ENCODE measurements around the gene NAA20.
A peak's percentile ranks its signal among the peaks of the same experiment; 100 is the strongest.
"Not testable (repeated sequence)": the region's sequence is repeated elsewhere in the genome, so short reads cannot be mapped to it uniquely, and the experiment has no call there.

NAA20 gene

GRCh38 chr20:19996917-19997316 is 20.2 kb upstream of the NAA20 start:
- peaks cover 2% of the 10 kb centered on the region for H3K4me1 Mint-ChIP-seq
- DNase-seq (ENCODE audit: low spot score in 2 of 2): no peak
- no peak for ATAC-seq (ENCODE audit: low read depth)
- H3K9me3 Mint-ChIP-seq: no peaks in the 10 kb centered on the region
- peaks cover 5% of the 10 kb centered on the region for H3K27me3 Mint-ChIP-seq
- H3K36me3 Mint-ChIP-seq: no peaks in the 10 kb centered on the region
- H3K27ac Mint-ChIP-seq: no peak overlapping the region
- no peak overlapping the region for H3K4me3 Mint-ChIP-seq

GRCh38 chr20:19998990-19999705 is 18.0 kb upstream of the NAA20 start:
- Mint-ChIP-seq H3K27me3 (peaks cover 16% of the 10 kb centered on the region), H3K36me3 (no peaks in the 10 kb centered on the region), H3K9me3 (no peaks in the 10 kb centered on the region), H3K4me3 (no peak overlapping the region), H3K4me1 (peaks cover 15% of the 10 kb centered on the region), H3K27ac (no peak overlapping the region)
- DNase-seq (ENCODE audit: low spot score in 2 of 2): no peak
- ATAC-seq (ENCODE audit: low read depth): no peak

GRCh38 chr20:20000211-20000968 is 16.8 kb upstream of the NAA20 start:
- H3K9me3 Mint-ChIP-seq: no peaks in the 10 kb centered on the region
- no peak overlapping the region for H3K27ac Mint-ChIP-seq
- ATAC-seq (ENCODE audit: low read depth): no peak
- H3K27me3 Mint-ChIP-seq: peaks cover 15% of the 10 kb centered on the region
- H3K4me3 Mint-ChIP-seq: no peak overlapping the region
- no peaks in the 10 kb centered on the region for H3K36me3 Mint-ChIP-seq
- H3K4me1 Mint-ChIP-seq: peaks cover 14% of the 10 kb centered on the region
- DNase-seq (ENCODE audit: low spot score in 2 of 2): no peak

GRCh38 chr20:20002101-20002998 is 14.8 kb upstream of the NAA20 start:
- H3K4me3 Mint-ChIP-seq: peak overlapping the region; percentile 43
- peaks cover 18% of the 10 kb centered on the region for H3K27me3 Mint-ChIP-seq
- ATAC-seq (ENCODE audit: low read depth) (no peak), DNase-seq (ENCODE audit: low spot score in 2 of 2) (no peak)
- no peak overlapping the region for H3K27ac Mint-ChIP-seq
- no peaks in the 10 kb centered on the region for H3K36me3 Mint-ChIP-seq
- H3K4me1 Mint-ChIP-seq: peaks cover 13% of the 10 kb centered on the region
- no peaks in the 10 kb centered on the region for H3K9me3 Mint-ChIP-seq

- Mint-ChIP-seq H3K27ac (peak overlapping the region; percentile 18), H3K36me3 (no peaks in the 10 kb centered on the region), H3K27me3 (peaks cover 25% of the 10 kb centered on the region)
Observed at GRCh38 chr20:20003031-20003954, 13.9 kb upstream of the NAA20 start.

GRCh38 chr20:20003955-20004322 is 13.2 kb upstream of the NAA20 start:
- Mint-ChIP-seq H3K27ac (peak overlapping the region; percentile 18), H3K4me1 (peaks cover 13% of the 10 kb centered on the region), H3K27me3 (peaks cover 25% of the 10 kb centered on the region), H3K4me3 (peak overlapping the region; percentile 43)
- ATAC-seq (ENCODE audit: low read depth); H3K36me3 Mint-ChIP-seq; DNase-seq (ENCODE audit: low spot score in 2 of 2); H3K9me3 Mint-ChIP-seq: not testable (repeated sequence)

More at GRCh38 chr20:20003031-20003954, 13.9 kb upstream of the NAA20 start:
- H3K4me1 Mint-ChIP-seq: peaks cover 13% of the 10 kb centered on the region
- DNase-seq (ENCODE audit: low spot score in 2 of 2) (no peak), ATAC-seq (ENCODE audit: low read depth) (peak; percentile 47)
- peak overlapping the region; percentile 43 for H3K4me3 Mint-ChIP-seq
- H3K9me3 Mint-ChIP-seq: no peaks in the 10 kb centered on the region

GRCh38 chr20:20005342-20005741 is 11.8 kb upstream of the NAA20 start:
- Mint-ChIP-seq H3K4me1 (peaks cover 13% of the 10 kb centered on the region), H3K27ac (no peak overlapping the region), H3K9me3 (no peaks in the 10 kb centered on the region), H3K4me3 (no peak overlapping the region), H3K36me3 (no peaks in the 10 kb centered on the region), H3K27me3 (peaks cover 28% of the 10 kb centered on the region)
- ATAC-seq (ENCODE audit: low read depth) (no peak), DNase-seq (ENCODE audit: low spot score in 2 of 2) (no peak)

GRCh38 chr20:20009784-20010253 is 7.3 kb upstream of the NAA20 start:
- H3K4me3 Mint-ChIP-seq: no peak overlapping the region
- DNase-seq (ENCODE audit: low spot score in 2 of 2) (no peak), ATAC-seq (ENCODE audit: low read depth) (no peak)
- H3K27me3 Mint-ChIP-seq: peaks cover 17% of the 10 kb centered on the region
- H3K4me1 Mint-ChIP-seq: no peaks in the 10 kb centered on the region
- no peaks in the 10 kb centered on the region for H3K9me3 Mint-ChIP-seq
- no peaks in the 10 kb centered on the region for H3K36me3 Mint-ChIP-seq
- H3K27ac Mint-ChIP-seq: no peak overlapping the region

GRCh38 chr20:20010639-20011500 is 6.3 kb upstream of the NAA20 start:
- Mint-ChIP-seq H3K9me3 (no peaks in the 10 kb centered on the region), H3K27ac (no peak overlapping the region), H3K36me3 (no peaks in the 10 kb centered on the region), H3K4me3 (no peak overlapping the region), H3K27me3 (peaks cover 17% of the 10 kb centered on the region), H3K4me1 (no peaks in the 10 kb centered on the region)
- DNase-seq (ENCODE audit: low spot score in 2 of 2) (no peak), ATAC-seq (ENCODE audit: low read depth) (no peak)

GRCh38 chr20:20012541-20012940 is 4.6 kb upstream of the NAA20 start:
- DNase-seq (ENCODE audit: low spot score in 2 of 2) (no peak), ATAC-seq (ENCODE audit: low read depth) (no peak)
- peaks cover 11% of the 10 kb centered on the region for H3K27me3 Mint-ChIP-seq
- no peak overlapping the region for H3K4me3 Mint-ChIP-seq
- H3K4me1 Mint-ChIP-seq: no peaks in the 10 kb centered on the region
- no peaks in the 10 kb centered on the region for H3K9me3 Mint-ChIP-seq
- no peak overlapping the region for H3K27ac Mint-ChIP-seq
- no peaks in the 10 kb centered on the region for H3K36me3 Mint-ChIP-seq

GRCh38 chr20:20014659-20015058 is 2.5 kb upstream of the NAA20 start:
- peaks cover 13% of the 10 kb centered on the region for H3K4me1 Mint-ChIP-seq
- H3K9me3 Mint-ChIP-seq: no peaks in the 10 kb centered on the region
- H3K36me3 Mint-ChIP-seq: peaks cover 3% of the 10 kb centered on the region
- H3K27ac Mint-ChIP-seq: no peak overlapping the region
- DNase-seq (ENCODE audit: low spot score in 2 of 2) (no peak), ATAC-seq (ENCODE audit: low read depth) (no peak)
- H3K4me3 Mint-ChIP-seq: no peak overlapping the region
- peaks cover 6% of the 10 kb centered on the region for H3K27me3 Mint-ChIP-seq

GRCh38 chr20:20017844-20018185 is 653 bp downstream of the NAA20 start:
- H3K9me3 Mint-ChIP-seq: no peaks in the 10 kb centered on the region
- no peaks in the 10 kb centered on the region for H3K27me3 Mint-ChIP-seq
- no peak for ATAC-seq (ENCODE audit: low read depth)
- peak overlapping the region; percentile 94 for H3K27ac Mint-ChIP-seq
- peaks cover 3% of the 10 kb centered on the region for H3K36me3 Mint-ChIP-seq
- H3K4me3 Mint-ChIP-seq: peak overlapping the region; percentile 91
- peaks cover 29% of the 10 kb centered on the region for H3K4me1 Mint-ChIP-seq
- no peak for DNase-seq (ENCODE audit: low spot score in 2 of 2)
